Caco-2 (cell line): ENCODE measurements around the gene BCL7C. TPM values are rescaled to one million over a fixed set of nuclear protein-coding genes. Genes with fewer than 3 reads are reported as not detected.
A peak's percentile ranks its signal among the peaks of the same experiment; 100 is the strongest.

Experiments used
- BruUV-seq: library from RNA; stranded (reverse); fragments of 400-500 nt; replicated peaks from 2 replicates; lab custom pipeline; 2021; lab: Mats Ljungman, UMichigan
- CTCF ChIA-PET: fragments of 300-600 bp; sonication (Branson Sonifier 250); formaldehyde crosslinking; loops from one replicate; lab custom pipeline; 2022; ENCODE audit warnings: antibody characterized with exemption; lab: Charles Lee
- POLR2A ChIA-PET: fragments of 300-600 bp; sonication (Branson Sonifier 250); formaldehyde crosslinking; loops from one replicate; lab custom pipeline; 2022; ENCODE audit warnings: antibody characterized with exemption; lab: Charles Lee
- DNase-seq, 2 experiments: peaks; one replicate each; pipeline versions ENCODE4 v3.0.0 to v3.0.0-alpha.2; 2020 to 2022
- H3K27me3 ChIP-seq: replicated peaks from 2 replicates; pipeline ENCODE4 v1.6.0; 2011; ENCODE audit warnings: low read length; ENCODE audit not compliant: control insufficient read depth, insufficient read depth
- H3K36me3 ChIP-seq: 2 replicates; pipeline ENCODE4 v1.5.1; 2011; ENCODE audit warnings: low read length; ENCODE audit not compliant: control insufficient read depth, insufficient read depth
- H3K4me1 ChIP-seq: fragments of 250-450 bp; sonication (Bioruptor Pico); 2 replicates; pipeline ENCODE4 v1.5.1; 2020; ENCODE audit warnings: mild to moderate bottlenecking
- H3K4me3 ChIP-seq: 2 replicates; pipeline ENCODE4 v1.5.1; 2011; ENCODE audit warnings: low read depth, mild to moderate bottlenecking, control low read depth, low read length
- H3K9me3 ChIP-seq: fragments of 250-450 bp; sonication (Bioruptor Pico); 2 replicates; pipeline ENCODE4 v1.5.1; 2020; ENCODE audit warnings: mild to moderate bottlenecking, moderate library complexity
- H3K27ac Mint-ChIP-seq: one replicate; pipeline ENCODE4 v1.8.0; 2022; ENCODE audit warnings: mixed read lengths; ENCODE audit not compliant: unreplicated experiment
- H3K27me3 Mint-ChIP-seq: one replicate; pipeline ENCODE4 v1.8.0; 2022; ENCODE audit warnings: mixed read lengths; ENCODE audit not compliant: insufficient read depth, unreplicated experiment
- H3K36me3 Mint-ChIP-seq: one replicate; pipeline ENCODE4 v1.8.0; 2022; ENCODE audit warnings: mild to moderate bottlenecking, mixed read lengths; ENCODE audit not compliant: insufficient read depth, unreplicated experiment
- H3K4me1 Mint-ChIP-seq: one replicate; pipeline ENCODE4 v1.8.0; 2022; ENCODE audit warnings: low read depth, mixed read lengths; ENCODE audit not compliant: unreplicated experiment
- H3K4me3 Mint-ChIP-seq: one replicate; pipeline ENCODE4 v1.8.0; 2022; ENCODE audit warnings: mild to moderate bottlenecking, moderate library complexity, mixed read lengths; ENCODE audit not compliant: unreplicated experiment
- H3K9me3 Mint-ChIP-seq: one replicate; pipeline ENCODE4 v1.8.0; 2022; ENCODE audit warnings: mixed read lengths; ENCODE audit not compliant: unreplicated experiment
- CTCF ChIP-seq, 2 experiments: fragments of 200-600 bp in 1 of 2; IDR thresholded peaks; 1 replicate in 1 of 2; 2 replicates in 1 of 2; pipeline versions ENCODE4 v1.5.1 to v1.8.0; 2011 to 2022; ENCODE audit warnings: antibody characterized with exemption in 1 of 2, control low read depth in 1 of 2, inconsistent platforms in 1 of 2, low read depth in 1 of 2, low read length in 1 of 2, mild to moderate bottlenecking in 1 of 2, moderate library complexity in 1 of 2; ENCODE audit not compliant: insufficient read depth in 1 of 2, severe bottlenecking in 1 of 2, unreplicated experiment in 1 of 2
- intact Hi-C: fragments of 100-400 bp; cut with micrococcal nuclease; formaldehyde crosslinking; loops from one replicate; pipeline ENCODE4 v1.10.0; 2022; ENCODE audit not compliant: unreplicated experiment
- total RNA-seq: library from RNA; stranded (reverse); gene quantifications from 2 replicates; pipeline ENCODE4 v1.2.3, GENCODE V29; 2022

BCL7C gene
- total RNA-seq, 1 experiment from 2014 or later: 17.7 TPM

- Mint-ChIP-seq H3K4me3 (no peak overlapping the region), H3K9me3 (no peaks in the 10 kb centered on the region)
- no peak for DNase-seq
Measured at GRCh38 chr16:30900588-30900987, 6.7 kb upstream of the BCL7C start.

DNA sequence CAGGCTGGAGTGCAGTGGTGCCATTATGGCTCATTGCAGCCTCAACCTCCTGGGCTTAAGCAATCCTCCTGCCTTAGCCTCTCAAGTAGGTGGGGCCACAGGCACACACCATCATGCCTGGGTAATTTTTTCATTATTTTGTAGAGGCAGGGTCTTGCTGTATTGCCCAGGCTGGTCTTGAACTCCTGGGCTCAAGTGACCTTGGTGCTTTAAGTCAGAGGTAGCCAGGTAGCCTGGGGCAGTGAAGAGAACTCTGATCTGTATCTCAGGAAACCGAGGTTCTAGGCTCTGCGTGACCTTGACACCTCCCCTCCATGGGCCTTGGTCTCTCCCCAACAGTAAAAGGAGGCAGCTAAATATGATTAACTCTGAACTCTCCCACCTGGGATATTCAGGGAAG is 5.9 kb upstream of the BCL7C start:
- peaks cover 18% of the 10 kb centered on the region for H3K4me1 ChIP-seq
- H3K36me3 ChIP-seq: no peaks in the 10 kb centered on the region
- intact Hi-C loops: no loop called here
- H3K4me3 ChIP-seq: no peak overlapping the region
- TF ChIP-seq CTCF (IDR thresholded peaks at IDR 0.05; ENCODE audit: insufficient read depth in 1 of 2, low read depth in 1 of 2, low read length in 1 of 2, severe bottlenecking in 1 of 2, unreplicated experiment in 1 of 2): no peak
- ChIA-PET POLR2A (no interaction called here), CTCF (no interaction called here)
- no peak for DNase-seq
- Mint-ChIP-seq H3K27me3 (no peaks in the 10 kb centered on the region), H3K36me3 (peaks cover 16% of the 10 kb centered on the region), H3K27ac (no peak overlapping the region), H3K4me3 (no peak overlapping the region), H3K4me1 (peaks cover 24% of the 10 kb centered on the region), H3K9me3 (no peaks in the 10 kb centered on the region)
- no TSS peak for BruUV-seq
- H3K27me3 ChIP-seq: no peaks in the 10 kb centered on the region
- no peaks in the 10 kb centered on the region for H3K9me3 ChIP-seq

More at GRCh38 chr16:30900588-30900987, 6.7 kb upstream of the BCL7C start:
- Mint-ChIP-seq H3K4me1 (peaks cover 16% of the 10 kb centered on the region), H3K36me3 (peaks cover 14% of the 10 kb centered on the region), H3K27me3 (no peaks in the 10 kb centered on the region), H3K27ac (no peak overlapping the region)
- ChIA-PET CTCF (interaction anchor here (0.7 kb wide), 1 partner anchor 41 kb away, joined by 4 read pairs; no protein-coding TSS in a partner anchor), POLR2A (no interaction called here)
- Histone ChIP-seq H3K4me3 (no peak overlapping the region), H3K36me3 (no peaks in the 10 kb centered on the region), H3K27me3 (no peaks in the 10 kb centered on the region), H3K9me3 (no peaks in the 10 kb centered on the region), H3K4me1 (peaks cover 10% of the 10 kb centered on the region)
- TF ChIP-seq CTCF (IDR thresholded peaks at IDR 0.05; ENCODE audit: insufficient read depth in 1 of 2, low read depth in 1 of 2, low read length in 1 of 2, severe bottlenecking in 1 of 2, unreplicated experiment in 1 of 2): no peak
- intact Hi-C loops: no loop called here
- no TSS peak for BruUV-seq

DNA sequence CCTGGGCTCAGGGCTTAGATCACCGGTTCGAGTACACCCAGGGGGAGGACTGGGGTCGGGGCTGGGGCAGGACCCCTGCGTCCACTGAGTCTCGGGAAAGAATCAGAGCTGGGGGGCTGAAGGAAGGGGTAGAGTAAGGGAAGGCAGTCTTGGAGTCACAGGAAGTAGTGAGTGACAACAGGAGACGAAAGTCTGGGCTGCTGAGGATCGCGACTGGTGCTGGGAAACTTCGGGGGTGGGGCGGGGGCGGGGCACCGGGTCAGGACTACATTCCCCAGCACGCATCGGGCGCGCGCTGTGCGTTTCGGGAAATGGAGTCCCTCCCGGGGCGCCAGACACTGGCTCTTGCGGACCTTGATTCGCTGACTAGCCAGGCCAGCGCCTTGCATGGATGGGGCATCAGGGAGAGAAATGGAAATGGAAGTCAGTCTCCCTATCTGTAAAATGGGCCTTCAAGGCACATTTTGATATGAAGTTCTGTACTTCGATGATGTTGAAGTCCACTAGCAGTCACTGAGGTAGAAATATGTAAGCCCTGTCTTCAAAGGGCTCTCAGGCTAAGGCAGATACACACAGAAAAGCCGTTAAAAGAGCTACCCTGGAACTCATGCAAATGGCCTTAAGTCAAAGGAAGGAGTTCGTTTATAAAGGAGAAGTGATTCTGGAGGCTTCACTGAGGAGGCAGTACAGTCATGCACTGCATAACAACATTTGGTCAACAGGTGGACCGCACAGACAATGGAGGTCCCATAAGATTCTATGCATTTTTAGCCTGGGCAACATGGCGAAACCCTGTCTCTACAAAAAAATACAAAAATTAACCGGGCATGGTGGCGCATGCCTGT is 3.2 kb upstream of the BCL7C start:
- Histone ChIP-seq H3K4me1 (peaks cover 30% of the 10 kb centered on the region), H3K27me3 (no peaks in the 10 kb centered on the region), H3K4me3 (peak overlapping the region; percentile 41), H3K9me3 (no peaks in the 10 kb centered on the region), H3K36me3 (no peaks in the 10 kb centered on the region; the same call in 1 of the 2 replicates)
- no peak for TF ChIP-seq CTCF (IDR thresholded peaks at IDR 0.05; ENCODE audit: insufficient read depth in 1 of 2, low read depth in 1 of 2, low read length in 1 of 2, severe bottlenecking in 1 of 2, unreplicated experiment in 1 of 2)
- DNase-seq: peak; percentile 57 to 58
- Mint-ChIP-seq H3K4me1 (peaks cover 23% of the 10 kb centered on the region), H3K9me3 (no peaks in the 10 kb centered on the region), H3K27me3 (no peaks in the 10 kb centered on the region), H3K4me3 (peak overlapping the region; percentile 90), H3K27ac (peak overlapping the region; percentile 83), H3K36me3 (peaks cover 16% of the 10 kb centered on the region)
- CTCF ChIA-PET: interaction anchor here (1.3 to 1.4 kb wide), 2 partner anchors 45 to 83 kb away, joined by 3 to 7 read pairs; no protein-coding TSS in a partner anchor
- intact Hi-C loops: loop anchor here (1.0 kb wide), 2 partner anchors 25 to 53 kb away; no protein-coding TSS in a partner anchor
- POLR2A ChIA-PET: interaction anchor here (1.6 kb wide), 1 partner anchor 22 kb away, joined by 8 read pairs; no protein-coding TSS in a partner anchor
- BruUV-seq: no TSS peak
